Endothelial cell of umbilical vein (primary cell): ENCODE data around the gene TMEM132E. TPM values are rescaled to one million over a fixed set of nuclear protein-coding genes. Genes with fewer than 3 reads are reported as not detected.

ENCODE experiments used
- BruUV-seq: library from RNA; stranded (reverse); fragments of 400-500 nt; replicated peaks from 2 replicates; lab custom pipeline; 2021; lab: Mats Ljungman, UMichigan
- CTCF ChIA-PET: fragments of 300-600, 350-600 bp; sonication (Branson Sonifier 250); formaldehyde crosslinking; loops from one replicate; lab custom pipeline; 2021; ENCODE audit warnings: antibody characterized with exemption, inconsistent platforms; lab: Charles Lee
- POLR2A ChIA-PET: fragments of 300-600, 350-600 bp; sonication (Branson Sonifier 250); formaldehyde crosslinking; loops from one replicate; lab custom pipeline; 2021; ENCODE audit warnings: antibody characterized with exemption, inconsistent platforms; lab: Charles Lee
- DNase-seq: peaks from one replicate; pipeline ENCODE4 v3.0.0-alpha.2; 2011; ENCODE audit warnings: low read depth, low spot score
- FAIRE-seq: peaks from 2 replicates; lab custom pipeline; 2011; peaks lifted over from hg19 to GRCh38; lab: Jason Lieb, UNC
- H2AFZ ChIP-seq: 2 replicates; pipeline ENCODE4 v1.6.0; 2012; ENCODE audit warnings: low read depth, low read length, control low read depth, inconsistent platforms
- H3K27ac ChIP-seq: 2 replicates; pipeline ENCODE4 v1.5.1; 2011; ENCODE audit warnings: low read depth, mild to moderate bottlenecking, control low read depth, low read length, moderate library complexity; ENCODE audit not compliant: insufficient read depth
- H3K27me3 ChIP-seq, 2 experiments: 2 replicates each; pipeline versions ENCODE4 v1.6.0 to v1.6.1; 2011; ENCODE audit warnings: low read length in 2 of 2, mixed read lengths in 1 of 2; ENCODE audit not compliant: control insufficient read depth in 2 of 2, insufficient read depth in 2 of 2
- H3K36me3 ChIP-seq, 2 experiments: 2 replicates in 1 of 2; 3 replicates in 1 of 2; pipeline ENCODE4 v1.5.1; 2011; ENCODE audit warnings: low read length in 2 of 2, mild to moderate bottlenecking in 1 of 2, moderate library complexity in 1 of 2; ENCODE audit not compliant: control insufficient read depth in 2 of 2, insufficient read depth in 2 of 2; ENCODE audit errors: extremely low read depth in 1 of 2
- H3K4me1 ChIP-seq: 3 replicates; pipeline ENCODE4 v1.5.1; 2011; ENCODE audit warnings: mild to moderate bottlenecking, low read length; ENCODE audit not compliant: control insufficient read depth, insufficient read depth; ENCODE audit errors: extremely low read depth
- H3K4me2 ChIP-seq: 2 replicates; pipeline ENCODE4 v1.6.1; 2011; ENCODE audit warnings: low read length, control low read depth, mixed read lengths; ENCODE audit not compliant: insufficient read depth
- H3K4me3 ChIP-seq, 3 experiments: fragments of 200-600 bp in 1 of 3; sonication (generic), shearing (Covaris generic) in 1 of 3; replicated peaks in 1 of 3; 2 replicates each; pipeline ENCODE4 v1.5.1; 2011 to 2016; ENCODE audit warnings: control low read depth in 3 of 3, low read length in 3 of 3, mild to moderate bottlenecking in 2 of 3, inconsistent platforms in 1 of 3, low read depth in 1 of 3, moderate library complexity in 1 of 3; ENCODE audit not compliant: insufficient read depth in 1 of 3
- H3K79me2 ChIP-seq: 2 replicates; pipeline ENCODE4 v1.6.0; 2012; ENCODE audit warnings: low read length, inconsistent platforms; ENCODE audit not compliant: control insufficient read depth, insufficient read depth
- H3K9ac ChIP-seq: replicated peaks from 2 replicates; pipeline ENCODE3; 2011; ENCODE audit warnings: low read length, control low read depth; ENCODE audit not compliant: insufficient read depth; ENCODE audit errors: extremely low read depth
- H3K9me1 ChIP-seq: replicated peaks from 3 replicates; pipeline ENCODE4 v1.6.0; 2011; ENCODE audit warnings: mild to moderate bottlenecking, low read length; ENCODE audit not compliant: control insufficient read depth, insufficient read depth; ENCODE audit errors: extremely low read depth
- H3K9me3 ChIP-seq: replicated peaks from 2 replicates; pipeline ENCODE4 v1.5.1; 2012; ENCODE audit warnings: low read length, inconsistent platforms; ENCODE audit not compliant: control insufficient read depth, insufficient read depth
- H4K20me1 ChIP-seq: replicated peaks from 2 replicates; pipeline ENCODE3; 2011; ENCODE audit warnings: mild to moderate bottlenecking, low read length; ENCODE audit not compliant: control insufficient read depth, insufficient read depth; ENCODE audit errors: extremely low read depth
- EZH2 ChIP-seq: IDR thresholded peaks from 2 replicates; pipeline ENCODE4 v1.6.1; 2012; ENCODE audit warnings: borderline replicate concordance, low read depth, mild to moderate bottlenecking, moderate library complexity, low read length, inconsistent platforms; ENCODE audit not compliant: severe bottlenecking
- FOS ChIP-seq: IDR thresholded peaks from 2 replicates; pipeline ENCODE4 v1.6.1; 2011; ENCODE audit warnings: mild to moderate bottlenecking, low read length, moderate library complexity, borderline replicate concordance; ENCODE audit not compliant: insufficient read depth
- JUN ChIP-seq: IDR thresholded peaks from 2 replicates; pipeline ENCODE4 v1.6.1; 2011; ENCODE audit warnings: borderline replicate concordance, low read depth; ENCODE audit not compliant: insufficient read length, insufficient read depth
- MYC ChIP-seq: IDR thresholded peaks from one replicate; pipeline ENCODE4 v1.6.1; 2011; ENCODE audit warnings: mild to moderate bottlenecking, low read depth, low read length
- POLR2A ChIP-seq: IDR thresholded peaks from 2 replicates; pipeline ENCODE4 v1.6.1; 2012; ENCODE audit warnings: low read depth, mild to moderate bottlenecking, control low read depth, low read length
- POLR2AphosphoS5 ChIP-seq: IDR thresholded peaks from 2 replicates; pipeline ENCODE4 v1.6.1; 2012; ENCODE audit warnings: low read depth, mild to moderate bottlenecking, control low read depth, low read length, moderate library complexity; ENCODE audit not compliant: insufficient read depth
- dilution Hi-C: fragments of 300-500 bp; cut with MboI; formaldehyde crosslinking; loops from one replicate; pipeline ENCODE4 v1.15.0; 2019; ENCODE audit warnings: low sequenced_read_pairs; ENCODE audit not compliant: extremely low pct_ligation_motif_present
- intact Hi-C: fragments of 100-400 bp; cut with micrococcal nuclease; formaldehyde crosslinking; loops from one replicate; pipeline ENCODE4 v1.10.0; 2022
- polyA plus RNA-seq, 4 experiments: library from polyadenylated mRNA; depleted of rRNA in 3 of 4; stranded (reverse) in 3 of 4; unstranded in 1 of 4; fragments of >200 nt; gene quantifications; 2 replicates each; pipeline versions ENCODE4 v1.2.1 to v1.2.3, GENCODE V29; 2011 to 2012; ENCODE audit warnings: missing spikeins in 1 of 4
- total RNA-seq: library from RNA; stranded (reverse); gene quantifications from 2 replicates; pipeline ENCODE4 v1.2.3, GENCODE V29; 2021
- TF ChIP-seq, protein P1 (sequence below), 2 donors: IDR thresholded peaks; 1 replicate in 1 of 2; 2 replicates in 1 of 2; pipeline ENCODE4 v1.5.1; 2011; ENCODE audit warnings: low read length in 2 of 2, mild to moderate bottlenecking in 2 of 2, moderate library complexity in 2 of 2, control low read depth in 1 of 2, inconsistent platforms in 1 of 2, low read depth in 1 of 2; ENCODE audit not compliant: insufficient read depth in 1 of 2; ENCODE audit errors: extremely low read depth in 1 of 2
- TF ChIP-seq, protein P2 (sequence below): IDR thresholded peaks from 2 replicates; pipeline ENCODE4 v1.6.1; 2011; ENCODE audit not compliant: insufficient read depth, insufficient read length

Gene TMEM132E
- total and polyA plus RNA-seq, 2 donors (not counting 3 experiments of a cell fraction or from before 2014, with no cell fraction given) = not detected

DNA sequence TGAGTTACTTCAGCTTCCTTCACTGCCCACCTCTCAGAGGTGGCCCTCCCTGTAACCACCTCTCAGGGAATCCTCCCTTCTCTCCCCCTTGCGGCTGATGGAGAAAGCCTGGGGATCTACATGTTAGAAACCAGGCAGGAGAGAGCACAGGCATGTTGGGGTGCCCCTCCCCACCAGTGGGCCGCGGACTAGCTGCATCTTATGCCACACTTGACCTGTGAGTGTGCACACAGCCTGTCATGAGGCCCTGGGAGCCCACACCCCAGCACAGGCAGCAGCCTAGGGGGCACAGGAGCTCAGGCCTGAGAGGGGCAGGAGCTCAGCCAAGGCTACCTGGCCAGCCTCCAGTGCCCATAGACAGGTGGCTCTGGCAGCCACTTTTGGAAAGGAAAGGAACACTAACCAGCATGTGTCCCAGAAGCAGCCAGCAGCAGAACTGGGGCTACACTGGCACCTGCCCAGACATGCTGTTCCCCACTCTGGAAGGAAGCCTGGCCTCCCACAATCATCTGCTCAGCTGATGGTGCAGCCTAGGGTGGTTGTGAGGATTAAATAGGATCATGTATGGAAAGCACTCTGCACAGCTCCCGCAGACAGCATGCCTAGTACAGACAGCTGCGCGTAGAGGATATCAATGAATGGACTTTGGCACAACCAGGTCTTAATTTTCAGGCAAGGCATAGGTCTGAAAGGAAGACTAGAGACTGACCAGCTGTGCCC is 60.5 kb downstream of the TMEM132E start:
- BruUV-seq = no TSS peak
- Histone ChIP-seq H3K27ac (no peak overlapping the region), H3K4me1 (peaks cover 3% of the 10 kb centered on the region), H4K20me1 (no peaks in the 10 kb centered on the region), H3K4me3 (no peak overlapping the region), H3K9me3 (no peaks in the 10 kb centered on the region), H3K9ac (no peak overlapping the region), H3K36me3 (no peaks in the 10 kb centered on the region), H2AFZ (no peak overlapping the region), H3K27me3 (peaks cover 2 to 9% of the 10 kb centered on the region in 2 experiments), H3K9me1 (no peaks in the 10 kb centered on the region), H3K79me2 (no peaks in the 10 kb centered on the region), H3K4me2 (no peak overlapping the region)
- TF ChIP-seq, protein P1, sequence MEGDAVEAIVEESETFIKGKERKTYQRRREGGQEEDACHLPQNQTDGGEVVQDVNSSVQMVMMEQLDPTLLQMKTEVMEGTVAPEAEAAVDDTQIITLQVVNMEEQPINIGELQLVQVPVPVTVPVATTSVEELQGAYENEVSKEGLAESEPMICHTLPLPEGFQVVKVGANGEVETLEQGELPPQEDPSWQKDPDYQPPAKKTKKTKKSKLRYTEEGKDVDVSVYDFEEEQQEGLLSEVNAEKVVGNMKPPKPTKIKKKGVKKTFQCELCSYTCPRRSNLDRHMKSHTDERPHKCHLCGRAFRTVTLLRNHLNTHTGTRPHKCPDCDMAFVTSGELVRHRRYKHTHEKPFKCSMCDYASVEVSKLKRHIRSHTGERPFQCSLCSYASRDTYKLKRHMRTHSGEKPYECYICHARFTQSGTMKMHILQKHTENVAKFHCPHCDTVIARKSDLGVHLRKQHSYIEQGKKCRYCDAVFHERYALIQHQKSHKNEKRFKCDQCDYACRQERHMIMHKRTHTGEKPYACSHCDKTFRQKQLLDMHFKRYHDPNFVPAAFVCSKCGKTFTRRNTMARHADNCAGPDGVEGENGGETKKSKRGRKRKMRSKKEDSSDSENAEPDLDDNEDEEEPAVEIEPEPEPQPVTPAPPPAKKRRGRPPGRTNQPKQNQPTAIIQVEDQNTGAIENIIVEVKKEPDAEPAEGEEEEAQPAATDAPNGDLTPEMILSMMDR (IDR thresholded peaks at IDR 0.05; ENCODE audit: extremely low read depth in 1 of 2, insufficient read depth in 1 of 2, low read depth in 1 of 2, low read length in 2 of 2) = no peak
- TF ChIP-seq EZH2 (no peak), FOS (no peak), POLR2AphosphoS5 (no peak), POLR2A (no peak), JUN (no peak), MYC (no peak)
- TF ChIP-seq, protein P2, sequence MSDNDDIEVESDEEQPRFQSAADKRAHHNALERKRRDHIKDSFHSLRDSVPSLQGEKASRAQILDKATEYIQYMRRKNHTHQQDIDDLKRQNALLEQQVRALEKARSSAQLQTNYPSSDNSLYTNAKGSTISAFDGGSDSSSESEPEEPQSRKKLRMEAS = no peak
- ChIA-PET CTCF (interaction anchor here (1.2 to 4.1 kb wide), 4 partner anchors 18 to 221 kb away, joined by 3 to 38 read pairs (median 4); no protein-coding TSS in a partner anchor), POLR2A (no interaction called here)
- no peak for FAIRE-seq
- no peak for DNase-seq
- dilution Hi-C loops (no loop called here), intact Hi-C loops (loop anchor here (2.0 kb wide), 1 partner anchor 55 kb away; no protein-coding TSS in a partner anchor)
